HG02642 (cell line): Measurements from ENCODE around the gene PARS2.

Experiments used
- ATAC-seq: cut with Tn5 transposase; IDR thresholded peaks from one replicate; pipeline ENCODE4 v1.9.1; 2021; ENCODE audit warnings: mild to moderate bottlenecking; ENCODE audit not compliant: unreplicated experiment, poor library complexity

PARS2 gene

DNA sequence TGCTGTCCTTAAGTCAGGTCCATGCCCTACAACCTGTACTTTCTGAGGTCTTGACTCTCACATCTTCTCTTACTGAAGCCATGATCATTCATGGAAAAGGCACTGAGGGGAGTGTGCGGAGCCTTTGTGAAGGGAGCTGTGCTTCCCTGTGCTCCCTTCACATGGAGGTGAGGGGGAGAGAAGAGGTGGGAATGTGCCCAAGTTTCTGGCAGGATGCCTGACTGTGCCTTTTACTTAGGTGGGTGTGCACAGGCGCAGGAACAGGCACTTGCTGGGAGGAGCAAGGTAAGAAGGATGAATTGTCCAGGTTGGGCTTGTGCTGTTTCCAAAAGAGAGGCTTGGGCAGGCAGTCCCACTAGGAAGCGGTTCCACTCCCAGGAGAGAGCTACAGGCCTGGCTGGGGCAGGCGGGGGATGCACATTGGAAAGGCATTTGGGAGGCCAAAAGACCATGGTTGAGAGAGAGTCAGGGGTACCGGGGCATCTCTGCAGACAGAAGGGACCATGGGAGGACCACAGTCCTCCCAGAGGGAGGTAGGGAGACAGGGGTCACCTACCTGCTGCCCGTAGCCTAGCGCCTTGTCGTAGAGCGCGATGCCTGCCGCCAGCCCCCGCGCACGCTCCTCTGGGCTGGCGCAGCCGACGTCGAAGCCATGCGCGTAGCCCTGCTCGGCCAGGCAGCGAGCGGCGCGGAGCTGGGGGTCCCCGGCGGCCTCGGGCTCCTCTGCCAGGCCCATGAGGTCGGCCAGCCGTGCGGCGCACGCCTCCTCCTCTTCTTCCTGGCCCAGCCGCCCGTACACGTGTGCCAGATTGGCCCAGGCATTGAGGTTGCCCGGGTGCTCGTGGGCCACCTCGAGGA is 35.9 kb upstream of the PARS2 start:
- ATAC-seq, result no peak

DNA sequence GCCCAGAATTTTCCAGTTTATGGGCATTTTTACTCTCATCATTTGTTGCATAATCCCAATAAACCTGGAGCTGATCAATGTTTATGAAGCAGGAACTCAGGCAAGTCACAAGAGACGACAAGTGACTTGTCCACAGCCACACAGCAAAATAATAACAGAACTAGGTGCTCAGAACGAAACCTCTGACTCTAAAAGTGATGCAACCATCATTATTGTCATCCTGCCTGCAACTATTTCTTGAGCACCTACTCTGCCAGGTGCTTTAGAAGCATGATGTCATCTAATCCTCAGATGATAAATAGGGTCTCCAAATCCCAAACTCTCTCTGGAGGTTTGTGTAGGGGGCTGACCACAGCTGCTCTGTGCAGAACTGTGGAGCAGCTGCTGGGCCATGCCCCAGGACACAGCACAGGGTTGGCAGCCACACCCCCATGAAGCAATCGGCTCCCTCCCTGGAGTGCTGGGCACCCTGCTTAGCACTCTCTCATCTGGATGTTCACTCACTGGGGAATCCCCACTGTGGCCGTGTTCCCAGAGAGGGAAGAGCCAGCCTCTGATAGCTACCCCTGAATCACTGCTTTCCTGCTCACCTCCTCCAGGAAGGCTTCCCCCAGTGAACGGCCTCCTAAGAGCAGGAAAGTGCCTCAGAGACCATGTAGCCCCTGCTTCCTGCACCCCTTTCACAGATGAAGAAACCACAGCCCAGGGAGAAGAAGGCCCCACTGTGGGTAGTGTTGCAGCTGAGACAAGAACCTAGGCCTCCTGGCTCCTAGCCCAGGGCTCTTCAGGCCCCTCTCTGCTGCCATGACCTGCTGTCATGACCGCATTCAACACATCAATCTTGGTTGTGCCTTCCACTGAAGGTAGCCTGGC is 34.7 kb upstream of the PARS2 start:
- ATAC-seq, result peak; percentile 36

DNA sequence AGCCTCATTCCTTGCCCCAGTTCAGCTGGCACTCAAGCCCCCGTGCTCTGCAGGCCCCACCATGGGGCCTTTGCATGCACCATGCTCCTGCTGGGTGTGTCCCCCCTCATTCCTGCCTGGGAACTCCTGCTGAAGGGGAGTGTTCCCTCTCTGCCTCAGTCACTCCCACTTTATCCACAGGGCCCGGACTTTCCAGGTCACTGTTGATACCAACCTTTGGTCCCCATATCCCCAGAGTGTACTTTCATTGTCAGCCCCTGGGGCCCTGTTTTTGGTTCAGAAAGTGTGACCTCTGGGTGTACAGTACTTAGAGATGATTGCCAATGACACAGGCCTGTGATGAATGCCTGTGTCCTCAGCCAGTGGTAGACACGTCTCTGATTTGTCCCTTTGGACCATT is 33.9 kb upstream of the PARS2 start:
- no peak for ATAC-seq

DNA sequence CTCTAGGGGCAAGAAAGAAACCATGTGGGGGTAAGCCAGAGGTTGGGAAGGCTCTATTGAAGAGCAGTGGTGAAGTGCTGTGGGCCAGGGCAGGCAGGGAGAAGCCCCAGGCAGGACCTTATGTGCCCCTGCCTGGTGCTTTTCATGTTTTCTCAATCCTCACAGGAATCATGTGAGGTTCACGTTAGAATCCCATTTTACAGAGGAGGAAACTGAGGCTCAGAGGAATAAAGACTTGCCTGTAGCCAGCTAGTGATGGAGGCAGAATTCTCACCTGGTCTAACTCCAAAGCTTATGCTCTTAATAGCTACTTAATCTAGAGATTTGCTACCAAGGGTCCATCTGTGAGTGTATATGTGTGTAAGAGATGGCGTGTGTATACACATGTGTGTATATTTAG is 32.6 kb upstream of the PARS2 start:
- no peak for ATAC-seq

DNA sequence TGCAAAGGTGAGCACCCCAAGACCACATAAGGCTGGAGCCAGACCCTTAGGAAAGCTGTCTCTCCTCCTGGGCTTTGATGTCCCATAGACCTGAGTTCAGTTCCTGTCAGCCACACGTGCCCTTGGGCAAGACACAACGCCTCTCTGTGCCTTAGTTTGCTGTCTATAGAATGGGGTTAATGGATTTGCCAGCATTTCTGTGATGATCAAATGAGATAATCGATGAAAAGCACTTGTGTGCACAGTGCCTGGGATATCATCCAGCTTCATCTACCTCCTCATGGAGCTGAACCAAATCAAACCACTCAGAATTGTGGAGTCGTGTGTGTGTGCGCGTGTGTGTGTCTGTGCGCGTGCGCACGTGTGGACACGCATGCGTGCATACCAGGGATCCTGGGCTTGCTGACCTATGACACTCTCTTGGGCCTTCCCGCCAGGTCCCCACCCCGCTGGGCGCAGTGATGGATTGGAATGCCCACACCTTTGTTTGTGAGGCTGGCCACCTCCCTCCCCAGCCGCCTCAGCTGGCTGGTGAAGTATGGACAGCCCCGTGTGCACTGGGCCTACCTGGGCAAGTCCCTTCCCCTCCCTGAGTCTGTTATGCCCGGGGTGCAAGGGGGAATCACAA is 31.6 kb upstream of the PARS2 start:
- ATAC-seq, result no peak

DNA sequence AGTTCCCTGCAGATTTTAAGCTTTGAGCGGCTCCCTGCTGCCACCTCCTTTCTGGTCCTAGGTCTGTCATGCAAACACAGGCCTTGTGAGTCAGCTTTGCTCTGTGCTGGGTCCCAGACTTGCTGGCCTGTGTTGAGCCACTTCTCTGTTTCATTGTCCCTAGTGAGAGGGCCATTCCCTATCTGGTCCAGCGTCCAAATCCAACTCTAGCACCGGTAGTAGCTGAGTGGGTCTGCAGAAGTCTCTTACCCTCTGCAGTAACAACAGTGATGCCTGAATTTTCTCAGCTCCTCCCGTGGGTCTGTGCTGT is 31.0 kb upstream of the PARS2 start:
- ATAC-seq, result no peak

DNA sequence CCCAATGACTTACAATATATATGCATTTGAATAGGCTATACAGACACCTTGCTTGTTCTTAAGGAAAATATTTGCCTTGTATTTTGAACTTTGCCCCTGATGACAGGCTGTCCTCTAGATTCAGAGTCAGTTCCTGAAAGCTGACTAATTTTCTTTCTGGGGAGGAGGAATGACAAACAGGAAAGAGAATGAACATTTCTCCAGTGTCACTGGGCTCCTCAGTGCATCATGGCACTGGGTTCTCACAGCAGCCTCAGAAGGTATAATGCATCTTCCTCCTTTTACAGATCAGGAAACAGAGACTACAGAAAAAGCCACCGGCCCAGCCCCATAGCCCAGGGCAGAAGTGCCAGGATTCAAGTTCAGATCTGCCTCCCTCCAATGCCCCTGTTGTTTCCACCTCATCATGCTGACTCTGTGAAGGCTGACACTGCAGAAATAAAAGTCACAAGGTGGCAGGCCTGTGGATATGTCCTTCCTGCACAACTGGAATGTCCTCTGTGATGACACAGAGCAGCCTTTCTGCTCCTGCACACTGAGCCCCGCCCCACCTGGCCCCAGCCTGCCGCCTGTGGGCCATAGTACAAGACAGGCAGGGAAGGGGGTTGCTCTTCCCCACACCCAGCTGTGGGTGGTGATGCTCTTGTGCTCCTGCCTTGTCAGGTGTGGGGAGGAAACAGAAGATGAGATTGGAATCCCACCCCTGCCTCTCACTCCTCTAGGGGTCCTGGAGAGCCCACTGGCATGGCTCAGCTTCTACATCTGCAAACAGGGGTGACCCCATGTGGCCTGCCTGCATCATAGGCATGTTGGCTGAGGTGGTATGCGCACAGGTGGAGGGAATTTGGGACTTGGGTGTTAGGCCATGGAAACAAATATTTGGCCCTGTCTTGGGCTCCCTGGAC is 30.4 kb upstream of the PARS2 start:
- ATAC-seq, result no peak

DNA sequence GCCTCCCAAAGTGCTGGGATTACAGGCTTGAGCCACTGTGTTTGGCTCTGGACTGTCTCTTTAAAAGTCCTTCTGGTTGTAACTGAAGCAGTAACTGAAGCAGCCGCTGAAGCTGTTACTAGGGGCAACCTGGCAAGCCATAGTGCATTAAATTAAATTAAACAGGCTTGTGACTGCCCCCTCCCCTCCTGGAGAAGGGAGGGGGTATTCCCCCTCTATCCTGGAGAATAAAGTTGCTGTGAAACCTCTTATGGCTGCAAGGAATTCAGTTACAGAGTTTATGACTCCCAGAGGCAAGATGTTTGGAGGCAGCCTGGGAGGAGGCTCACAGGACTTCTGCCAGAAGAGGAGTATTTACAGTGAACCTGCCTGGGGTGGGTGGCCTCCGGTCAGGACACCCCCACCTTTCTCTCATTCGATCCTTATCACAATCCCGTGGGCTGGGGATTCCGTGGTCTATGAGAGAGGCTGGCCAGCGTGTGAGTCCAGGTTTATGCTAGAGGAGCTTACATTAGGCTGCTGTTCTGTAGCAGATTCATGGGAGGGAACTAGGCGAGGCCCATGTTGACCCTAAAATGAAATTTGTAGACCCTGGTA is 28.5 kb upstream of the PARS2 start:
- ATAC-seq, result no peak

DNA sequence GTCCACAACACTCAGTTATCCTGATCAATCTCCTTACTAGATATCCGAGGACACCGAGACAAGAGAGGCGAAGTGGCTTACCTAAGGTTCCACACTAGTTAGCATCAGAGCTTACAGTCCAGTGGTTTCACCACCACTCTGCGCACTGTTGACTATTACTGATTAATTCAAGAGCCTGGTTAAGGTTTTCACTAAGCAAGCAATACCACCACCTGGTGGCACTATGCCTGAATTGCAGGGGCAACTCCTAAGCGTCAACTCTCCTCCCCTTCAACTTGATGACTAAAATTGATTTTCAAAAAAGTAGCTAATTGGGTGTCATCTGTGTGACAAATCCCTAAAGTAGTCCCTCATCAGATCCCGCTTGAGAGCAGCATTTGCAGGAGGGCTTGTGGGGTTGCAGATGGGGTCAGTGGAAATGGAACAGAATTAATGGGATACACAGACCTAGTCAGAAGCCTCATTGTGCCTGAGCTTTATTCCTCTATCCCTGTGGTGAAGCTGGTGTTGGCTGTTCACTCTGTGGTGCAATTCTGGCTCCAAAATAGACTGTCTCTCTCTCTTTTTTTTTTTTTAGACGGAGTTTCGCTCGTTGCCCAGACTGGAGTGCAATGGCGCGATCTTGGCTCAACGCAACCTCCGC is 27.7 kb upstream of the PARS2 start:
- ATAC-seq, result no peak

DNA sequence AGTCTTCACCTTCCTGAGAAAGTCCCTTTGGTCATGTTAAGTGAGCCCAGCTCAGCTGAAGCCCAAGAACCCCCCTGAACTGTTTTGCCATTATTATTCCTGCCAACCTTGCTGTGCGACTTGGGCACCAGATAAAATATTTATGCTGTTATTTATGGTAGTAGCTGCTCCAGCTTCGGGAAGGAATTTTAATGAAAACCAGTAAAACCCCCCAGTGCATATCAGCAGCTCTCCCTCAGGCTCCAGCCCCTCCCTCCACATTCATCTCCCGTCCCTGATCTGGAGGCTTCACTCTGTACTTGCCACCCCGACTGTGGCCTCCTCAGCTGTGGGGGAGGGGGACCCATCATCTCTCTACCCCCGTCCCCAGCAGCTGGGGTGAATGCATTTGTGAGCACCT is 24.1 kb upstream of the PARS2 start:
- ATAC-seq, result no peak

DNA sequence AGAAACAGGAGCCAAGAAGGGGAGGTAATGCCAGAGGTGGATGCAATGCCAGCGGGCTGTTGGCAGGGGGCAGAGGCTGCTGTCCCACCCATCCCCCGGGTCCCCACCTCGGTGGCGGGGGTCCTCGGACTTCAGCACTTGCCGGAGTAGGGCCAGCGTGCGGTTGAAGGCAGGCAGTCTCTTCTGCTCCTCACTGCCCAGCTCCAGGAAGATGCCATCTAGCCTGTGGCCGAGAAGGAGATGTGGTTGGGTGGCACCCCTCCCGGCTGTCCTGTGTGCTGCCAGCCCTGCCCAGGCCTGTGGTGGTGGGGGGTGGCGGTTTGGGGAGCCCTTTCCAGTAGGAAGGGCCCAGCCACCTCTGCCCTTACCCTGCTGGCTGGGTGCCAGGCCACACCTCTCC is 23.3 kb upstream of the PARS2 start:
- no peak for ATAC-seq

DNA sequence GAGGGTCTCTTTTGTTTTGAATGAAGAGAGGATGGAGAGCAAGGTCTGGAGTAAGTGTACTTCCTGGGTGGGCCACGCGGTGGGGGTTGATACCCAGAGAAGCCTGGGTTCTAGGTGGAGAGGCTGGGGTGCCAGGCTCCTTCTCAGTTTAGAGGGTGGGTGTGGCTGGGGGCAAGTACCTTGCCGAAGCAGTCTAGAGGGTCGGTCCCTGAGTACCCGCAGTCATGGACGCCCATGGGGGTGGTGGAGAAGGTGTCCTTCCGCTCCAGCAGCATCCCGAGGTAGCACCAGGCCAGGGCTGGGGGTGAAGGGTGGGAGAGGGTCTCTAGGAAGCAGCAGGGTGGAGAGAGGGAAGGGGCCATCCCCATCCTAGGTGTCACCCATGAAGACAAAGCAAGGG is 22.5 kb upstream of the PARS2 start:
- ATAC-seq, result no peak

DNA sequence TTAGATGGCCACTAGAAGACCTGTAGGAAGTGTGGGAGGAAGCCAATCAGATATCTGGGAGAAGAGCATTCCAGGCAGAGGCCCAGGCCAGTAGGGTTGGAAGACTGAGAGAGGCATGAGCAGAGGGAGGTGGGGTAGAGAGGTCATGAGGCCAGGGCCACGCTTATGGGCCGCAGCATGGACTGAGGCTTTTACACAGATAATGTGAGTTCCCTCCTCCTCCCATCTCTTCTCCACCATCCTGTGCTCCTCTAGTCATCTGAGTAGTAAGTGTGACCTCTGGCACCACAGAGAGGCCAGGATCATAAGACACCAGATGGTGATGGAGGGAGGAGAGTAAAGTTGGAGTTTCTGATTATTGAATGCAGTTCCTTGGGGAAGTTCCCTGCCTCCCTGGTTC is 19.7 kb upstream of the PARS2 start:
- ATAC-seq, result no peak

DNA sequence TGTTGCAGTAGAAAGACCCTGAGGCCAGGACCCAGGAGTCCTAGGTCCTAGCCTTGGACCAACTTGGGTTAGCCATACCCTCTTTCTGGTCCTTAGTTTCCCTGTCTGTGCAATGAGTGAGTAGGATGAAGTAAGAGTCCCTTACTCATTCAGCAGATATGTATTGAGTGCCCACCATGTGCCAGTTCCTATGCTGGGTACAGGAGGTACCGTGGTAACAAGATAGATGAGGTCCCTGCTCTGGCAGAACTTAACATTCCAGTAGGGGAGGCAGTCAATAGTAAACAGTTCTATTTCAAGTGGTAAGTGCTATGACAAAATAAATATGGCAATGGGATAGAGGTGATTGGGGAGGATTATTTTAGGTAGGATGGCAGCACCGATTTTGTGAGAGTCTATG is 18.3 kb upstream of the PARS2 start:
- ATAC-seq, result no peak

DNA sequence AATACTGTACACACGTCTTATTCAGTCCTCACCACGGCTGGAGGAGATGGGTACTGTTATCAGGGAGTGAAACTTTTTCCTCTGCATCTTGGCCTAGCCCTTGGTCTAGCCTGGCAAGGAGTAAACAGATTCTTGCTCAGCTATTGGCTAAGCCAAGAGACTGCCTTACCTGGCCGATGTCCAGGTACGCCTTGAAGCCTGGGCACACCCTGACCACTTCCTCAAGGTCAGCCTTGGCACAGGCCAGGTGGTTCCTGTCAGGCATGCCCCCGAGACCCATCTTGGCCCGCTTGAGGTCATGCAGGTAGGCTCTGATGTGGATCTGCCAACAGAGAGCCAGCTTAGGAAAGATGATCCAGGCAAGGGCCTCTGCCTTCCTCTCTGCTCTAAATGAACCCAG is 17.8 kb upstream of the PARS2 start:
- ATAC-seq, result no peak

DNA sequence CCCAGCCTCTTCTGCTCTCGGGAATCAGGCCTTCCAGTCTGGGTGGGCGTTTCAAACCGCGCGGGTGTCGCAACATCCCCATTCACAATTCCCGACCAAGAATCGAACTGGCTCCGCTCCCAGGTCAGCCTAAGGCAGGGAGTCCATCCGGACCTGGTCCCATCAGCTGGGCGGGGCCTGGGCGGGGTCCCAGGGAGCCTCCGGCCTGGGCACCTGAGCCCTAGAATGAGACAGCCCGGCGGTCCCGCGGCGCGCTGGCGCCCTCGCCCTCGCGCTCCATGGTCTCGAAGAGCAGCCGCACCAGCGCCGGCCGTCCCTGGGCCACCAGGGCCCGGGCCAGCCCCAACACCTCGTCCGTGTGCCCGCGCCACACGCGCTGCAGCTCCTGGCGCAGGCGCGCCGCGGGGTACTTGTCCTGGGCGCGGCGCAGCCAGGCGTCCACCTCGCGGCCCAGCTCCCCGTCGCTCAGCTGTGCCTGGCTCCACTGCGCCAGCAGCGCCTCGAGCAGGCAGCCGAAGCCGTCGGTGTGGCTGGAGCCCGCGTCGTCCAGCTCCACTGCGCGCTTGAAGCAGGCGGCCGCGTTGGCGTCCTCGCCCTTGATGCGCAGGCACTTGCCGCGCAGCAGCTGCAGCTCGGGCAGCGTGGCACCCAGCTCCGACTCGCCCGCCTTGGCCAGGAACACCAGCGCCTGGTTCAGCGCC is 16.9 kb upstream of the PARS2 start:
- no peak for ATAC-seq

DNA sequence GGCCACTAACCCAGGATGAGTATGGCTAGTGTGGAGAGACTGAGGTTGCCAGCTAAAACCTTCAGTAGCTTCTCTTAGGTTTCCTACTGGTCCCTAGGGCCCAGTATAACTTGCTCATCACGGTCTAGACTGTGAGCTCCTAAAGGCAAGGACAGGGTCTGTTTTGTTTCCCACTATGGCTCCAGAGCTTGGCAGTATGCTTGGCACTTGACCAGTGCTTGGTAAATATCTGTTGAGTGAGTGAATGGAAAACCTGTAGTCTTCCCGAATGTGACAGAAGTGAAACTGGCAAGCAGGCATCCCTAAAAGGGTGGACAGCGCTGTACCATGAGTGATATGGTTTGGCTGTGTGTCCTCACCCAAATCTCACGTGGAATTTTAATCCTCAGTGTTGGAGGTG is 13.1 kb upstream of the PARS2 start:
- no peak for ATAC-seq

DNA sequence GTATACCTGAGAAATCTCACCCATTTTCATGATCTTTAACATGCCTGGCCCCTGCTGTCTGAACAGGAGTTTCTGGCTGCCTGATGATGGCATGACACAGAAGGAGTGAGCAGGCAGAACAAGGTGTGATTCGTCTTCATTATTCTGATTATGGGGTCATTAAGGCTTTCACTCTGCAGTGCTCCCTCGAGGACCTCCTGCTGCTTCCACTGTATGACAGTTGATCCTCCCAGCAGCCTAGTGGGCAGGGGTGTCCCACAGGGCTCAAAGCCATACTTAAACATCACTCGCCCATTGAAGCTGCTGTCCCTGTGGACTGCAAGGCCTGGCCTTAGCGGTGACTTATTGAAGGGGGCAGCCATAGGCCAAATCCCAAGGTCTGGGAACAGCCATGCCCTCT is 12.7 kb upstream of the PARS2 start:
- ATAC-seq, result no peak
